Measurements from ENCODE around the gene PDPR. TPM values are rescaled to one million over a fixed set of nuclear protein-coding genes. Genes with fewer than 3 reads are reported as not detected.
"Not testable (repeated sequence)": the region's sequence is repeated elsewhere in the genome, so short reads cannot be mapped to it uniquely, and the experiment has no call there.

PDPR gene
- polyA plus RNA-seq, 1 donor (not counting 4 experiments of a cell fraction or from before 2014, with no cell fraction given) = 19.8 TPM

- H3K79me2 ChIP-seq (ENCODE audit: control insufficient read depth, insufficient read depth, low read length); H3K9me1 ChIP-seq (ENCODE audit: control insufficient read depth, extremely low read depth, insufficient read depth, low read length); H3K9me3 ChIP-seq (ENCODE audit: control insufficient read depth, low read depth, low read length); dilution Hi-C loops (cut with MboI; ENCODE audit: extremely low pct_ligation_motif_present, low sequenced_read_pairs); H3K27ac ChIP-seq (ENCODE audit: control insufficient read depth, insufficient read depth, low read length); H2AFZ ChIP-seq (ENCODE audit: control insufficient read depth, low read length); H3K36me3 ChIP-seq (ENCODE audit: control insufficient read depth in 2 of 2, extremely low read depth in 1 of 2, insufficient read depth in 2 of 2, low read length in 2 of 2); H3K9ac ChIP-seq (ENCODE audit: control insufficient read depth, extremely low read depth, insufficient read depth, low read length); H3K4me1 ChIP-seq (ENCODE audit: control insufficient read depth, extremely low read depth, insufficient read depth, low read length); FAIRE-seq; DNase-seq (ENCODE audit: low read depth, low spot score); H3K4me2 ChIP-seq (ENCODE audit: control insufficient read depth, extremely low read depth, insufficient read depth, low read depth, low read length); H3K4me3 ChIP-seq (ENCODE audit: control insufficient read depth in 2 of 3, extremely low read depth in 1 of 3, insufficient read depth in 2 of 3, low read depth in 1 of 3, low read length in 3 of 3); H3K27me3 ChIP-seq (ENCODE audit: control insufficient read depth, extremely low read depth, insufficient read depth, low read length); H4K20me1 ChIP-seq (ENCODE audit: control insufficient read depth, extremely low read depth, insufficient read depth, low read length): not testable (repeated sequence)
These were observed 82.7 kb downstream of the PDPR start for GRCh38 chr16:70196683-70197300.

GRCh38 chr16:70197611-70198010 is 83.5 kb downstream of the PDPR start:
- H3K9me1 ChIP-seq (ENCODE audit: control insufficient read depth, extremely low read depth, insufficient read depth, low read length); H3K27me3 ChIP-seq (ENCODE audit: control insufficient read depth, extremely low read depth, insufficient read depth, low read length); FAIRE-seq; H3K4me2 ChIP-seq (ENCODE audit: control insufficient read depth, extremely low read depth, insufficient read depth, low read depth, low read length); H3K9ac ChIP-seq (ENCODE audit: control insufficient read depth, extremely low read depth, insufficient read depth, low read length); dilution Hi-C loops (cut with MboI; ENCODE audit: extremely low pct_ligation_motif_present, low sequenced_read_pairs); H4K20me1 ChIP-seq (ENCODE audit: control insufficient read depth, extremely low read depth, insufficient read depth, low read length); H3K4me3 ChIP-seq (ENCODE audit: control insufficient read depth in 2 of 3, extremely low read depth in 1 of 3, insufficient read depth in 2 of 3, low read depth in 1 of 3, low read length in 3 of 3); H3K9me3 ChIP-seq (ENCODE audit: control insufficient read depth, low read depth, low read length); H3K79me2 ChIP-seq (ENCODE audit: control insufficient read depth, insufficient read depth, low read length); H3K36me3 ChIP-seq (ENCODE audit: control insufficient read depth in 2 of 2, extremely low read depth in 1 of 2, insufficient read depth in 2 of 2, low read length in 2 of 2); H3K4me1 ChIP-seq (ENCODE audit: control insufficient read depth, extremely low read depth, insufficient read depth, low read length); DNase-seq (ENCODE audit: low read depth, low spot score); H3K27ac ChIP-seq (ENCODE audit: control insufficient read depth, insufficient read depth, low read length); H2AFZ ChIP-seq (ENCODE audit: control insufficient read depth, low read length): not testable (repeated sequence)

- H3K9ac ChIP-seq (ENCODE audit: control insufficient read depth, extremely low read depth, insufficient read depth, low read length); DNase-seq (ENCODE audit: low read depth, low spot score); H3K27me3 ChIP-seq (ENCODE audit: control insufficient read depth, extremely low read depth, insufficient read depth, low read length); H3K9me1 ChIP-seq (ENCODE audit: control insufficient read depth, extremely low read depth, insufficient read depth, low read length); FAIRE-seq; H3K4me2 ChIP-seq (ENCODE audit: control insufficient read depth, extremely low read depth, insufficient read depth, low read depth, low read length); H2AFZ ChIP-seq (ENCODE audit: control insufficient read depth, low read length); H3K36me3 ChIP-seq (ENCODE audit: control insufficient read depth in 2 of 2, extremely low read depth in 1 of 2, insufficient read depth in 2 of 2, low read length in 2 of 2); dilution Hi-C loops (cut with MboI; ENCODE audit: extremely low pct_ligation_motif_present, low sequenced_read_pairs); H3K27ac ChIP-seq (ENCODE audit: control insufficient read depth, insufficient read depth, low read length); H4K20me1 ChIP-seq (ENCODE audit: control insufficient read depth, extremely low read depth, insufficient read depth, low read length); H3K9me3 ChIP-seq (ENCODE audit: control insufficient read depth, low read depth, low read length); H3K4me3 ChIP-seq (ENCODE audit: control insufficient read depth in 2 of 3, extremely low read depth in 1 of 3, insufficient read depth in 2 of 3, low read depth in 1 of 3, low read length in 3 of 3); H3K4me1 ChIP-seq (ENCODE audit: control insufficient read depth, extremely low read depth, insufficient read depth, low read length); H3K79me2 ChIP-seq (ENCODE audit: control insufficient read depth, insufficient read depth, low read length): not testable (repeated sequence)
These were observed 84.1 kb downstream of the PDPR start for GRCh38 chr16:70198230-70198629.

- H3K4me2 ChIP-seq (ENCODE audit: control insufficient read depth, extremely low read depth, insufficient read depth, low read depth, low read length); H3K9ac ChIP-seq (ENCODE audit: control insufficient read depth, extremely low read depth, insufficient read depth, low read length); H2AFZ ChIP-seq (ENCODE audit: control insufficient read depth, low read length); FAIRE-seq; H3K9me3 ChIP-seq (ENCODE audit: control insufficient read depth, low read depth, low read length); H3K4me3 ChIP-seq (ENCODE audit: control insufficient read depth in 2 of 3, extremely low read depth in 1 of 3, insufficient read depth in 2 of 3, low read depth in 1 of 3, low read length in 3 of 3); DNase-seq (ENCODE audit: low read depth, low spot score); H3K27ac ChIP-seq (ENCODE audit: control insufficient read depth, insufficient read depth, low read length); H3K36me3 ChIP-seq (ENCODE audit: control insufficient read depth in 2 of 2, extremely low read depth in 1 of 2, insufficient read depth in 2 of 2, low read length in 2 of 2); H3K79me2 ChIP-seq (ENCODE audit: control insufficient read depth, insufficient read depth, low read length); H4K20me1 ChIP-seq (ENCODE audit: control insufficient read depth, extremely low read depth, insufficient read depth, low read length); H3K9me1 ChIP-seq (ENCODE audit: control insufficient read depth, extremely low read depth, insufficient read depth, low read length); H3K4me1 ChIP-seq (ENCODE audit: control insufficient read depth, extremely low read depth, insufficient read depth, low read length); dilution Hi-C loops (cut with MboI; ENCODE audit: extremely low pct_ligation_motif_present, low sequenced_read_pairs); H3K27me3 ChIP-seq (ENCODE audit: control insufficient read depth, extremely low read depth, insufficient read depth, low read length): not testable (repeated sequence)
These were observed 84.5 kb downstream of the PDPR start for GRCh38 chr16:70198666-70199065.

GRCh38 chr16:70199170-70199569 is 85.0 kb downstream of the PDPR start:
- dilution Hi-C loops (cut with MboI; ENCODE audit: extremely low pct_ligation_motif_present, low sequenced_read_pairs); H3K27ac ChIP-seq (ENCODE audit: control insufficient read depth, insufficient read depth, low read length); DNase-seq (ENCODE audit: low read depth, low spot score); H3K4me1 ChIP-seq (ENCODE audit: control insufficient read depth, extremely low read depth, insufficient read depth, low read length); FAIRE-seq; H3K9ac ChIP-seq (ENCODE audit: control insufficient read depth, extremely low read depth, insufficient read depth, low read length); H3K9me3 ChIP-seq (ENCODE audit: control insufficient read depth, low read depth, low read length); H2AFZ ChIP-seq (ENCODE audit: control insufficient read depth, low read length); H3K9me1 ChIP-seq (ENCODE audit: control insufficient read depth, extremely low read depth, insufficient read depth, low read length); H3K36me3 ChIP-seq (ENCODE audit: control insufficient read depth in 2 of 2, extremely low read depth in 1 of 2, insufficient read depth in 2 of 2, low read length in 2 of 2); H3K27me3 ChIP-seq (ENCODE audit: control insufficient read depth, extremely low read depth, insufficient read depth, low read length); H3K79me2 ChIP-seq (ENCODE audit: control insufficient read depth, insufficient read depth, low read length); H4K20me1 ChIP-seq (ENCODE audit: control insufficient read depth, extremely low read depth, insufficient read depth, low read length); H3K4me2 ChIP-seq (ENCODE audit: control insufficient read depth, extremely low read depth, insufficient read depth, low read depth, low read length); H3K4me3 ChIP-seq (ENCODE audit: control insufficient read depth in 2 of 3, extremely low read depth in 1 of 3, insufficient read depth in 2 of 3, low read depth in 1 of 3, low read length in 3 of 3): not testable (repeated sequence)

Data from keratinocyte (primary cell).